Measurements from ENCODE around the gene DHRS4. TPM values are rescaled to one million over a fixed set of nuclear protein-coding genes. Genes with fewer than 3 reads are reported as not detected.
A peak's percentile ranks its signal among the peaks of the same experiment; 100 is the strongest.

The DHRS4 gene
- total and polyA plus RNA-seq, 2 of the 13 experiments (the other 11 are each of a cell fraction or from before 2014, with no cell fraction given) = 23.9 to 45.1 TPM

- TF ChIP-seq SAFB2 (CRISPR knock-in tag; IDR thresholded peaks at IDR 0.05; ENCODE audit: borderline replicate concordance, low read depth) (no peak), ATF3 (CRISPR knock-in tag; IDR thresholded peaks at IDR 0.05) (no peak), ZNF484 (CRISPR knock-in tag; IDR thresholded peaks at IDR 0.05; ENCODE audit: borderline replicate concordance, low read depth) (no peak), ZNF557 (CRISPR knock-in tag; IDR thresholded peaks at IDR 0.05) (no peak), CREB3 (CRISPR knock-in tag; IDR thresholded peaks at IDR 0.05) (no peak), ATF4 (CRISPR knock-in tag; IDR thresholded peaks at IDR 0.05) (no peak), SMYD3 (CRISPR knock-in tag; IDR thresholded peaks at IDR 0.05) (no peak), ZNF230 (CRISPR knock-in tag; IDR thresholded peaks at IDR 0.05) (peak; percentile 46; the same call in 1 of the 2 replicates), ZNF670 (CRISPR knock-in tag; IDR thresholded peaks at IDR 0.05; ENCODE audit: borderline replicate concordance) (no peak), SALL2 (CRISPR knock-in tag; IDR thresholded peaks at IDR 0.05) (no peak), ZNF619 (CRISPR knock-in tag; IDR thresholded peaks at IDR 0.05) (no peak), ZBED4 (CRISPR knock-in tag; IDR thresholded peaks at IDR 0.05; ENCODE audit: borderline replicate concordance) (no peak), EHMT2 (IDR thresholded peaks at IDR 0.05; ENCODE audit: borderline replicate concordance, low read depth, low read length) (peak; percentile 66; the same call in 1 of the 2 replicates)
- TF ChIP-seq, protein P1, sequence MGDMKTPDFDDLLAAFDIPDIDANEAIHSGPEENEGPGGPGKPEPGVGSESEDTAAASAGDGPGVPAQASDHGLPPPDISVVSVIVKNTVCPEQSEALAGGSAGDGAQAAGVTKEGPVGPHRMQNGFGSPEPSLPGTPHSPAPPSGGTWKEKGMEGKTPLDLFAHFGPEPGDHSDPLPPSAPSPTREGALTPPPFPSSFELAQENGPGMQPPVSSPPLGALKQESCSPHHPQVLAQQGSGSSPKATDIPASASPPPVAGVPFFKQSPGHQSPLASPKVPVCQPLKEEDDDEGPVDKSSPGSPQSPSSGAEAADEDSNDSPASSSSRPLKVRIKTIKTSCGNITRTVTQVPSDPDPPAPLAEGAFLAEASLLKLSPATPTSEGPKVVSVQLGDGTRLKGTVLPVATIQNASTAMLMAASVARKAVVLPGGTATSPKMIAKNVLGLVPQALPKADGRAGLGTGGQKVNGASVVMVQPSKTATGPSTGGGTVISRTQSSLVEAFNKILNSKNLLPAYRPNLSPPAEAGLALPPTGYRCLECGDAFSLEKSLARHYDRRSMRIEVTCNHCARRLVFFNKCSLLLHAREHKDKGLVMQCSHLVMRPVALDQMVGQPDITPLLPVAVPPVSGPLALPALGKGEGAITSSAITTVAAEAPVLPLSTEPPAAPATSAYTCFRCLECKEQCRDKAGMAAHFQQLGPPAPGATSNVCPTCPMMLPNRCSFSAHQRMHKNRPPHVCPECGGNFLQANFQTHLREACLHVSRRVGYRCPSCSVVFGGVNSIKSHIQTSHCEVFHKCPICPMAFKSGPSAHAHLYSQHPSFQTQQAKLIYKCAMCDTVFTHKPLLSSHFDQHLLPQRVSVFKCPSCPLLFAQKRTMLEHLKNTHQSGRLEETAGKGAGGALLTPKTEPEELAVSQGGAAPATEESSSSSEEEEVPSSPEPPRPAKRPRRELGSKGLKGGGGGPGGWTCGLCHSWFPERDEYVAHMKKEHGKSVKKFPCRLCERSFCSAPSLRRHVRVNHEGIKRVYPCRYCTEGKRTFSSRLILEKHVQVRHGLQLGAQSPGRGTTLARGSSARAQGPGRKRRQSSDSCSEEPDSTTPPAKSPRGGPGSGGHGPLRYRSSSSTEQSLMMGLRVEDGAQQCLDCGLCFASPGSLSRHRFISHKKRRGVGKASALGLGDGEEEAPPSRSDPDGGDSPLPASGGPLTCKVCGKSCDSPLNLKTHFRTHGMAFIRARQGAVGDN (CRISPR knock-in tag; IDR thresholded peaks at IDR 0.05) = no peak
- TF ChIP-seq, protein P2, sequence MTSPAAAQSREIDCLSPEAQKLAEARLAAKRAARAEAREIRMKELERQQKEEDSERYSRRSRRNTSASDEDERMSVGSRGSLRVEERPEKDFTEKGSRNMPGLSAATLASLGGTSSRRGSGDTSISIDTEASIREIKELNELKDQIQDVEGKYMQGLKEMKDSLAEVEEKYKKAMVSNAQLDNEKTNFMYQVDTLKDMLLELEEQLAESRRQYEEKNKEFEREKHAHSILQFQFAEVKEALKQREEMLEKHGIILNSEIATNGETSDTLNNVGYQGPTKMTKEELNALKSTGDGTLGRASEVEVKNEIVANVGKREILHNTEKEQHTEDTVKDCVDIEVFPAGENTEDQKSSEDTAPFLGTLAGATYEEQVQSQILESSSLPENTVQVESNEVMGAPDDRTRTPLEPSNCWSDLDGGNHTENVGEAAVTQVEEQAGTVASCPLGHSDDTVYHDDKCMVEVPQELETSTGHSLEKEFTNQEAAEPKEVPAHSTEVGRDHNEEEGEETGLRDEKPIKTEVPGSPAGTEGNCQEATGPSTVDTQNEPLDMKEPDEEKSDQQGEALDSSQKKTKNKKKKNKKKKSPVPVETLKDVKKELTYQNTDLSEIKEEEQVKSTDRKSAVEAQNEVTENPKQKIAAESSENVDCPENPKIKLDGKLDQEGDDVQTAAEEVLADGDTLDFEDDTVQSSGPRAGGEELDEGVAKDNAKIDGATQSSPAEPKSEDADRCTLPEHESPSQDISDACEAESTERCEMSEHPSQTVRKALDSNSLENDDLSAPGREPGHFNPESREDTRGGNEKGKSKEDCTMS (CRISPR knock-in tag; conservative IDR thresholded peaks at IDR 0.05) = no peak
These were observed 13.8 kb upstream of the DHRS4 start (continued) for GRCh38 chr14:23939607-23940326.
